ENCODE results near the gene URB2.
"Not testable (repeated sequence)": the region's sequence is repeated elsewhere in the genome, so short reads cannot be mapped to it uniquely, and the experiment has no call there.

Gene URB2

DNA sequence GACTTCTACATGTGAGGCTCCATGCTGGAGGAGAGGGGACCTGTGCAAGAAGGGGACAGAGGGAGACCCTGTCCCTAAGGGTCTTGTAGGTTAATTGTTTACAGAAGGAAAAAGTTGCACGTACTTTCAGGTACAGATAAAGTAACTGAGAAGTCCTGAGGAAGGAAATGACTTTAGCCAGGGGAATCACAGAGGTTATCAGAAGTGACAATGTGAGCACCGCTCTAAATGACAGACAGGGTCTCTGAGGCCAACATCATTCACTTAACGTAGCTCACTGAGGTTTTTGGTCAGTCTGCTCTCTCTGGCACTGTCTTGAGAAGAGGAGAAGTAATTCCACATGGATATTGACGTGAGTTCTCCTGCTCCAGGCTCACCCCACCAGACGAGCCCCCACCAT lies 12.1 kb upstream of the URB2 start:
- DNase-seq (ENCODE audit: extremely low read depth in 1 of 2, low read depth in 1 of 2): no peak

DNA sequence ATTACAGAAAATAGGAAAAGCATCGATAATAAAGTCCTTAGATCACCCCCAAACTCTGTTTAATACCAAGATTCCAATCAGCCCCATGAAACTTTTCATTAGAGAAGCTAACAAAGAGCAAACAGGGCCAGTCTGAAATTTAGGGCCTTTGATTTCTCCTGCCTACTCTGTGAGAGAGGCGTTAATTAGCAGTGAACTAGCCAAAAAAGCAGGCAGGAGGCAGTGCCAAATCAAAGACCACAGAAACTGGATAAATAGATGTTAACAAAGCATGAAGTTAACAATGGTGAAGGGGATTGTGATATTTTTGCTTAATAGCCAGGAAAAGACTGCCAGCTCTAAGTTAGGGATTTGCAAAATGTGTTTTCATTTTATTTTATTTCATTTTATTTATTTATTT lies 11.3 kb upstream of the URB2 start:
- DNase-seq (ENCODE audit: extremely low read depth in 1 of 2, low read depth in 1 of 2): no peak

DNA sequence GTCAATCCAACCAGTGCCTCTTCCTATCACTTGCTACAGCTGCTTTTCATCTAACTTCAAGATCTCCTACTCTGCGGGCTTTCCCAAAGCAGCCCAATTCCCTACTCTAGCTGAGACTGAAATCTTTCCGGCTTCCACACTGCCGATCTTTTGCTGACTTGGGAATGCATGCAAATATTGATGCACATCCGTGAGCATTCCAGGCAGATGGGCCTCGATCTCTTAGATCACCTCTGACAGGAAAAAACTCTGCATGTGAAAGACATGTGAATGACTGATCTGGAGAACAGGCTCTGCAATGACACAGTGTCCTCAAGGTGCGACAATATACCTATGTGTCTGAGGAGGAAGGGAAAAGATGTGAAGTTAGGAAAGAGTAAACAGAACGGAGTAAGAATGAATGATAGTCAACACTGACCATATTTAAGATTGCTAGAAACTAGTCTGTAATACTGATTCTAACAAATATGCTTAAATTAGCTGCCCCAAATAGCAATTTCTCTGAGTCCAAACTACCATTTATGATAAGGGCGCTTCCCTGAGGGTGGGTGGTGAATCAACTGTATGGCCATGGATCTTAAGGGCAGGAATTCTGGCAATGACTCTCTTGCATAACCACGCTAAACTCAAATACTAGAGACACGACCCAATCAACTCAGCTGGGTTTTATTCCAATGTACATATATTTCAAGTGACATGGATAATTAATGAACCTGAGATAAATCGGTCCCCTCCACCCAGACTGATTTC lies 8.5 kb upstream of the URB2 start:
- DNase-seq (ENCODE audit: extremely low read depth in 1 of 2, low read depth in 1 of 2): no peak

DNA sequence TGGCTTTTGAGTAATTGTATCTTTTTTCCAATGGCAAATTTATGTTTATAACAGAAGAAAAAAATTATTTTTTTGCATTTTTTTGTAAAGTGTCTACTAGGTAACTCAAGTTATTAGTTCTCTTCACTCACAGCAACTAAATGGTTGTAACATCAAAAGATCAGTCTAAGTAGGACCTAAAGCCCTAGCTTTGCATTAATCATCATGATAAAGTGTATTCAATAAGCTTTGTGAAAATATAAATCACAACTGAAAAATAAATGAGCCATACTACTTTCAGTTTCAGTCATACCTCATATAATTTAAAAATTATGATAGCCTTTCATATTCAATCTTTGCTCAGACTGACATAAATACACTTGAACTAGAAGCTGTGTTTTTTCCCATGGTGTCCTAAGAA lies 7.0 kb upstream of the URB2 start:
- DNase-seq (ENCODE audit: extremely low read depth in 1 of 2, low read depth in 1 of 2): no peak

DNA sequence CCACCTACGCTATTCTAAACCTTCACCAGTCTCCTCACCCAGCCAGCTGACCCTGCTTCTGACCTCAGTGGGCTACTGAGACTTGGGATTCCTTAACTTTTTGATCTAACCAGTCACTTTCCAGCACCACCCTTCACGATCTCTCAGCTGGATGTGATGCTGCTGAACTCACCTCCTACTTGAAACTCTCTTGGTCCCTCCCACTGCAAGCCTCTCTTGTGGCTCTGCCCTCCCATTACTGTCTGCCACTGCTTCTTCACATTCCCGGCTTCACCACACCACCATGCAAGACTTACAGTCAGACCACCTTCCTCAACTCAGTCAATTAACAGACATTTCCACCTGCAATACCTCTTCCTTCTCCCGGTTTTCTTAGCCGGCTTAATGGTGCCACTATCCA lies 6.4 kb upstream of the URB2 start:
- DNase-seq (ENCODE audit: extremely low read depth in 1 of 2, low read depth in 1 of 2): no peak

DNA sequence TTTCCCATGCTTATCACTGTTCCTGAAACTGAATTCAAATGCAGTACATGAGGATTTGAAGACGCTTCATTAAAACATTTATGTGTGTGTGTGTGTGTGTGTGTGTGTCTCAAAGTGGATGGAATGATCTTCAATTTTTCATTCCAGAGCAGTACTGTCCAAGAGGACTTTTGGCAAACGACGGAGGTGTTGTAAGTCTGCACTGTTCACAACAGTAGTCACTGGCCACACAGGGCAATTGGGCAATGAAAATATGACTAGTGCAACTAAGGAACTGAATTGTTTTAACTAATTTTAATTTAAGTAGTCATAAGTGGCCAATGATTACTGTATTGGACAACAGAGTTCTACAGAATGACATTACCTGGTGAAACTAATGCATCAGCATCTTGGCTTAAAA lies 5.2 kb upstream of the URB2 start:
- no peak for DNase-seq (ENCODE audit: extremely low read depth in 1 of 2, low read depth in 1 of 2)

DNA sequence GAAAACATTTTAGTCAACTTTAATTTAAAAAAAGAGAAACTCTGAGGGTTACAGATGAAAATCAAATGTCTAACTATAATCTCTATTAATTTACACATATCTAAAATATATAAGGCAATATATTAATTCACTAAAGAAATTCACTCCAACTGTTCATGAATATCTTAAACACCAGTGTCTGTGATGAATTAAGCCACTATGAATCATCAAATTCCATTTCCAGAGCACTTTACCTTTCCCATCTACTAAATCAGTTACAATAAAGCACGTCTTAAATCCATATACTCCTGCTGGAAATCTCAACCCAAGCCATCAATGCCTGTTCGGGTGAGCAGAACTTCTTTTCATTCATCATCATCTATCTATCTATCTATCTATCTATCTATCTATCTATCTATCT lies 4.4 kb upstream of the URB2 start:
- no peak for DNase-seq (ENCODE audit: extremely low read depth in 1 of 2, low read depth in 1 of 2)

DNA sequence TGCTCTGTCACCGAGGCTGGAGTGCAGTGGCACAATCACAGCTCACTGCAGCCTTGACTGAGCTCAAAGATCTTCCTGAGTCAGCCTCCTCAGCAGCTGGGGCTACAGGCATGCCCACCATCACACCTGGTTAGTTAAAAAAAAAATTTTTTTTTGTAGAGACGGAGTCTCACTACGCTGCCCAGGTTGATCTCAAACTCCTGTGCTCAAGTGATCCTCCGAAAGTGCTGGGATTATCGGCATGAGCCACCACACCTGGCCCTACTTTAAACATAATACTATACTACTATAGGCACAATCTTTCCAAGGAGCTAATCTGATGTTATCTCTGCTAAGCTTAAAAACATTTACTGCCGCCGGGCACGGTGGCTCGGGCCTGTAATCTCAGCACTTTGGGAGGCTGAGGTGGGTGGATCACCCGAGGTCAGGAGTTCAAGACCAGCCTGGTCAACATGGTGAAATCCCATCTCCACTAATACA lies 3.4 kb upstream of the URB2 start:
- not testable (repeated sequence) for DNase-seq (ENCODE audit: extremely low read depth in 1 of 2, low read depth in 1 of 2)

DNA sequence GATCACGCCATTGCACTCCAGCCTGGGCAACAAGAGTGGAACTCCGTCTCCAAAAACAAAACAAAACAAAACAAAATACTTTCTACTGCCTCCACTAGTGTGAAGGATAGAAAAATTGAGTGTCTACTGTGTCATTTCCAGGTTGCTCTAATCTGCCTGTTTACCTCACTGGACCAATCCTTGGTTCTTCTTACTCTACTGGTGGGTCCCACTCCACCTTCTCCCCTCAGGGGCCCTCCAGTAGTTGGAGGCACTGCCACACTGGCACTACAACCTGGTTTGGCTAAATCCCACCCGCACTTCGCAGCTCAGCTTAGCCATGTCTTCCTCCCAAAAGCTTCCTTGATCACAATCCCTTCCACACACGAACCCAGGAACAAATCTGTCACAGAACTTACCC lies 2.8 kb upstream of the URB2 start:
- DNase-seq (ENCODE audit: extremely low read depth in 1 of 2, low read depth in 1 of 2): no peak

DNA sequence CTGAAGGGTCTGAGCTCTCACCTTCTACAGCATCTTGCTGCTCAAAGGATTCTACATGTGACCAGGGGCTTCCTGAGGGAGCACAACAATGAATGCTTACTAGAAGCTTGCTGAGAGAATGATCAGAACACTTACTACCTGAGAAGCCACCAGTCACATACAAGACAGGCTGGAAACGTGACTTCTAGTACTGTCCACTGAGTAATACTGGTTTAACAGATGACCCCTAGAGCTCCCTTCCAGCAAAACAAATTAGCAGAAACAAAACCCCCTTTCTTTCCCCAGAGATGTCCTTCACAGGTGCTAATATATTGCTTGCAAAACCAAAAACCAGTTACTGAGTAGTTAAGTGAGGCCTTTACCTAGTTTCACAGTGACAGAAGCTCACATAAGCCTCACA lies 2.2 kb upstream of the URB2 start:
- DNase-seq (ENCODE audit: extremely low read depth in 1 of 2, low read depth in 1 of 2): no peak

DNA sequence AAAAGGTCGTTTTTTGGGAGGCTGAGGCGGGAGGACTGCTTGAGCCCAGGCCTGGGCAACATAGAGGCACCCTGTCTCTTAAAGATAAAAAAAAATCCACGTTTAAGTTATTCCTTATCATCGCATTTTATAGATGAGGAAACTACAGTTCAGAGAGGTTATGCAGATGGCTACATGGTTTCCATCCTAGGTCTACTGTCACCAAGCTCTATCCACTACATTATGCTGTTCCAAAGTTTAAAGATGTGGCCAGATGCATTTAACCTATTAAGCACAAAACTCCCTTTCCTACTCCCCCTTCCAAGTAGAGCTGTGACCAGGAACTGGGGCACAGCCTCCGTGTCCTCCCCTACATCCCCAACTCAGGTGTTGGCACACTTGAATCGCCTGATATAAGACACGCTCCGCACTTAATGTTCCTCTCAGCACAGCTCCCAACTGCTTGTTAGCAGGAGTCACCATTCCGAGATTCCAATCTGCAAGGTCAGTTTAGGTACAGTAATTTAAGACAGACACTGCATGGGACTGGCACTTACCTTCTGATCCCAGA lies 1.5 kb upstream of the URB2 start:
- no peak for DNase-seq (ENCODE audit: extremely low read depth in 1 of 2, low read depth in 1 of 2)

DNA sequence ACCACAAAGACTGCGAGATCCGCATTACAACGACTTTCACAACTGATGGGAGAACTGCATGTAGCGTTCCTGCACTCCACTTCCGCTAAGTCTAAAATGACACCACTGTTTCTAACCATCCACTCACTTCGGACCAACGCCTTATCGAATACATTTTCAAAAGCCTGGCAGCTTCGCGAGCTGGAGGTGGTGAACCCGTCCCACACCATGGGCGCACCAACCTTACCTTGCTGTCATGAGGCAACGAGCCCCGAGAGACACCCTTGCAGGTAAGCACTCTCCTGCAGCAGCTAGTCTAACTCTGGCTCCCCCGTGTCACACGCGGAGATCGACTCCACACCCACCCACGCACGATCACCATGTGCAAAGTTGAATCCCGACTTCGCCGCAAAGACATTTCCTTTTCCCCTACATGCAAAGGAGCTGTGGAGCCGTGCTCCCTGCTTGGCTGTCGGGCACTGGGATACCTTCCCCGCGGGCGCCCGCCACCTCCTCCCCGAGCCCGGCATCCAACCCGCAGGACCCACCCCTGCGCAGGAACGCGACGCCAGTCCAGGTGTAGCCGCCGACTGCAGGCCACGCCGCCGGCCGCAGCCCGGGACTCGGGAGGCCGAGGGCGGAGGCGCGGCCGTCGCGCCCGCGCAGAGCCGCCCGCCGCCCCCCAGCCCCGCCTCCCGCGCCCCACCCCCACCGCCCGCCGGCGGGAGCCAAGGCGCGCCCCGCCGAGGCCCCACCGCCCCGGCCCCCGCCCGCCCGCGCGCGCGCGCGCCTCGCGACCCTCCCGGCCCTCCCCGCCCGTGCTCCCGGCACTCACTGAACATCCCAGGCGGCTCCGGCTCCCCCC lies 754 bp upstream of the URB2 start:
- peak in 1 of 2 donors; percentile 15 for DNase-seq (ENCODE audit: extremely low read depth in 1 of 2, low read depth in 1 of 2)

DNA sequence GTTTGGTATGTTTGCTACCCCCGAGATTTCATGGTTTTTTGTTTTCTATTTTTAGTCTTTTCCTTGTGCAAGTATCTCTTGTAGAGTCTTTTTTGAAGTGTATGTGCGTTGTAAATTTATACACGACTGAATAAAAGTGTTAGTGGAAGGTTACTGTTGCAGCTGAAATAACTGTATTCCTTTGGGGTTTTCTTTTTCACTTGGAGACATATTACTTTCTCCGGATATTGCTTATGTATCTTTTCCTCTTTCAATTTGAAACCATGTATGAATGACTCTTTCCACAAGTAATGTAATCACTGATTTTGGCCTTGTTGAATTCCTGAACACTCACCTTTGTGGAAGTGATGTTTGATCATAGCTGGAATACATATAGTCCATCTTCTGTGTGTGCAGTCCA lies 956 bp downstream of the URB2 start:
- no peak for DNase-seq (ENCODE audit: extremely low read depth in 1 of 2, low read depth in 1 of 2)

DNA sequence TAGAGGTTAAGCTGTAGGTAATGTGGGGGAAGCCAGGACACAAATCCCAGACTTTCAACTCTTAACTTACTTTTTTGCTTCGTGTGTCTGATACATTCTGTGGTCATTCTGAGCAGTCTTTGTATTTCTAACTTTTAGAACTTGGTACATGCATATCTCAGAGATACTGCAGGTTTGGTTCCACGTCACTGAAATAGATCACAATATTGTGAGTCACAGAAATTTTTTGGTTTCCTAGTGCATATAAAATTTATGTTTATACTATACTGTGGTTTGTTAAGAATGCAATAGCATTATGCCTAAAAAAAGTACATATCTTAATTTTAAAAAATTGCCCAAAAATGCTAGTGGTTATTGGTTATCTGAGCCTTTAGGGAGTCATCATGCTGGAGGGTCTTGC lies 3.2 kb downstream of the URB2 start:
- DNase-seq (ENCODE audit: extremely low read depth in 1 of 2, low read depth in 1 of 2): no peak

DNA sequence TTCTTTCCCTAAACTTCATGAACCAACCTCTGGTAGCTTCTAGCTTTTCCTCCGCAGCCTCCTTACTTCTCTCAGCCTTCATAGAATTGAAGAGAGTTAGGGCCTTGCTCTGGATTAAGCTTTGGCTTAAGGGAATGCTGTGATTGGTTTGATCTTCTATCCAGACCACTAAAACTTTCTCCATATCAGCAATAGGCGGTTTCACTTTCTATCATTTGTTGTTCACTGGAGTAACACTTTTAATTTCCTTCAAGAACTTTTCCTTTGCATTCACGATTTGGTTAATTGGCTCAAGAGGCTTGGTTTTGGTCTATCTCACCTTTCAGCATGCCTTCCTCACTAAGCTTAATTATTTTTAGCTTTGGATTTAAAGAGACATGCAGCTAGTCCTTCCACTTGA lies 5.1 kb downstream of the URB2 start:
- DNase-seq (ENCODE audit: extremely low read depth in 1 of 2, low read depth in 1 of 2): no peak

DNA sequence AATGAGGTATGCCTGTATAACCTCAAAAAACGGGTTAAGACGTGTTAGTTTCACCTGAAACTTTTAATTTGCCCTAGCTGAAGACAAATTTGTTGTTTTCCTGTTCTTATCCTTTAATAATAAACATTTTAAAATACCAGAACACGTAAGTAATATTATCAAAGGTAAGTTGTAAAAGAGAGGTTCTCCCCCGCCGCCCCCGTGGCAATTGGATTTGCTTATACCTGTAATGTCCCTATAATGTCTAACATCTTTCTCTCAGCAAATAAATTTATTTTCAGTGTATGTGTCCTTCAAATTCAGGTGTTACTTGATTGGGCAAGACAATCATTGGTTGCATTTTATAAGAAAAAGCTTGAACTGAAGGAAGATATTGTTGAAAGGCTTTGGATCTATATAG lies 5.9 kb downstream of the URB2 start:
- no peak for DNase-seq (ENCODE audit: extremely low read depth in 1 of 2, low read depth in 1 of 2)

DNA sequence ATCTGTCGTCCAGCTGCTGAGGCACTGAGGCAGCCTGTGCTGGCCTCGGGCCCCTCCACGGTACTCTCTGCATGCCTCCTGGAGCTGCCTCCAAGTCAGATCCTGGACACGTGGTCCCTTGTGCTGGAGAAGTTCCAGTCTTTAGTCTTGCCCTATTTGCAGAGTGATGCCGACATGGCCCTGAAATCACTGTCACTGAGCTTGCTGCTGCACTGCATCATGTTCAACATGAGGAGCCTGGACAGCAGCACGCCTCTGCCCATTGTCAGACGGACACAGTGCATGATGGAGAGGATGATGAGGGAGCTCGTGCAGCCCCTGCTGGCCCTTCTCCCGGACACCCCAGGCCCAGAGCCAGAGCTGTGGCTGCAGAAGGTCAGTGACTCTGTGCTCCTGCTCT lies 10.0 kb downstream of the URB2 start:
- DNase-seq (ENCODE audit: extremely low read depth in 1 of 2, low read depth in 1 of 2): no peak

DNA sequence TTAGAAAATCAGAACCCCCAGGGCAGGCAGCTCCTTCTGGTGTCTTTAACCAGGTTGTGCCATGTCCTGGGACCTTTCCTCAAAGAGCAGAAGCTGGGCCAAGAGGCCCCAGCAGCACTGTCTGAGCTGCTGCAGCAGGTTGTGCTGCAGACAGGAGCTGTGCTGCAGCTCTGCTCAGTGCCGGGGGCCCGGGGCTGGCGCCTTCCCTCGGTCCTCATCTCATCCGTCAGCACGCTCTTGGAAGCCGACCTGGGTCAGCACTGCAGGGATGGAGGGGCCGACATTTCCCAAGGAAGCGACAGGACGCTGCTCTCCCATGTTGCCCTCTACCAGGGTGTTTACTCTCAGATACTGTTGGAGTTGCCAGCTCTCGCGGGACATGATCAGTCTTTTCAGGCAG lies 11.7 kb downstream of the URB2 start:
- no peak for DNase-seq (ENCODE audit: extremely low read depth in 1 of 2, low read depth in 1 of 2)

DNA sequence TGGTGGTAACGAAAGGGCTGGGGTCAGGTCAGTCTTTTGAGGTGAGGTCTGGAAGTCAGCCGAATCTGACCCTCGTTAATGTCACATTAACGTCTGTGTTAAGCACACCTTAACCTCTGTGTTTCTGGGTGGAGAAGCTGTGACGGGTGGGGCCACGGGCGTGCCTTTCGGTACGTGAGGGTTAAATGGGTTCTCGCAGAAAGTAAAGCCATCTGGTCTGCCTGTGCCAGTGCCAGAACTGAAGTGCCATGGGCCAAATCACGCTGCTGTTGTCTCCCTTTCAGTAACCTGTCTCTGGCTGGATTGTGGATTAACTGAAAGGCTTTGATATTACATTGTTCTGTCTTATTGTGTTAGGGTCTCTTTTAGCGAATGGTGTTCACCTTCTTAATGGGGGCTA lies 14.4 kb downstream of the URB2 start:
- DNase-seq (ENCODE audit: extremely low read depth in 1 of 2, low read depth in 1 of 2): no peak

DNA sequence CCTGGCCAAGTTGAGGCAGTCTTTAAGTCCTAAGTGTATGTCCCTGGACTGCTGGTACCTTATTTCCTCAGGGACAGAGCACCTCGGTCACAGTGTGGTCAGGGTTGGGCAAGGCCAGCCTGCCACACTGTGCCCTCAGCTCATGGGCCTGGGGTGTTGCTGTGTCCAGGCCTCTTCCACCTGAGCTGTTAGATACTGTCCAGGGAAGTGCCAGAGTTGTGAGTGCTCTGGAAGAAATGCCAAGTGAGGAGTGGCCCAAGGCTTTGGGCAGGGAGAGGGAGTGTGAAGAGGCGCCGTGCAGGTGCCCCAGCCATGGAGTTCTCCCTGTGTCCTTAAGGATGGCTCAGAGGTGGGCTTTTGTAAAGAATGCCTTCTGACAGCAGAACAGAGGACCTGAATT lies 15.3 kb downstream of the URB2 start:
- DNase-seq (ENCODE audit: extremely low read depth in 1 of 2, low read depth in 1 of 2): no peak

DNA sequence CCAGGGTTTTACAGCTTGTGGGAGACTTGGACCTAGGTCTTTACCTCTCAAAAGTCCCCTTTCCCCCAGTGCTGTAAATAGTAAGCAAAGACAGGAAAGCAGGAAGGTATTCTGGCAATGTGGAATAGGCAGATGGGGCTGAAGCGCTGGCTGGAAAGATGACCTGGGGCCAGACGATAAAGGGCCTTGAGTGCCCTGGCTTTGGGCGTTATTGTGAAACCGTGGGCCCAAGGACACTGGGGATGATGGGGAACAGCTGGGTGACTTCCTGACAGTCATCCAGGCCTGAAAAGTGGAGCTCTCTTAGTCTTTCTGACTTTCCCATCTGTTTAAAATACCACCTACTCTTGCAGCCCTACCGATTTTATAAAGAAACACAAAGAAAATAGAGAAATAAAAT lies 16.3 kb downstream of the URB2 start:
- no peak for DNase-seq (ENCODE audit: extremely low read depth in 1 of 2, low read depth in 1 of 2)

DNA sequence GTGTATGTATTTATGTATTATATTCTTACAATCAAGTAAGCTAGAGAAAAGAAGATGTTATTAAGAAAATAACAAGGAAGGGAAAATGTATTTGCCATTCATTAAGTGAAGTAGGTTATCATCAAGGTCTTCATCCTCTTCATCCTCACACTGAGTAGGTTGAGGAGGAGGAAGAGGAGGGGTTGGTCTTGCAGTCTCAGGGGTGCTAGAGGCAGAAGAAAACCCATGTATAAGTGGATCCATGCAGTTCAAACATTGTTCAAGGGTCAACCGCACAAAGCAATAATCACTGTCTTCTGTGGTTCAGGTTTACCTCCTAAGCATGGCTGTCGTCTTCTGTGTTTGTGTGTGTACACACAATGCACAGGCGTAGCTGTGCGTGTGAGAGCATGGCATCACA lies 16.9 kb downstream of the URB2 start:
- no peak for DNase-seq (ENCODE audit: extremely low read depth in 1 of 2, low read depth in 1 of 2)

All from activated CD8-positive, alpha-beta memory T cell treated with anti-CD3 and anti-CD28 coated beads for 1 hour (primary cell).